OCI-LY3 (cell line): ENCODE results near the gene OSBPL8.

Experiments used
- EZH2phosphoT487 ChIP-seq: fragments of 200-600 bp; shearing (Covaris generic); IDR thresholded peaks from 2 replicates; pipeline ENCODE4 v1.6.1; 2018; ENCODE audit warnings: antibody characterized with exemption, mixed run types, low read depth
- TF ChIP-seq, protein P1 (sequence below): fragments of 200-600, 300-600 bp; sonication (generic); IDR thresholded peaks from 2 replicates; pipeline ENCODE4 v1.5.1; 2014; ENCODE audit warnings: antibody characterized with exemption, low read length, low read depth

- TF ChIP-seq, protein P1, sequence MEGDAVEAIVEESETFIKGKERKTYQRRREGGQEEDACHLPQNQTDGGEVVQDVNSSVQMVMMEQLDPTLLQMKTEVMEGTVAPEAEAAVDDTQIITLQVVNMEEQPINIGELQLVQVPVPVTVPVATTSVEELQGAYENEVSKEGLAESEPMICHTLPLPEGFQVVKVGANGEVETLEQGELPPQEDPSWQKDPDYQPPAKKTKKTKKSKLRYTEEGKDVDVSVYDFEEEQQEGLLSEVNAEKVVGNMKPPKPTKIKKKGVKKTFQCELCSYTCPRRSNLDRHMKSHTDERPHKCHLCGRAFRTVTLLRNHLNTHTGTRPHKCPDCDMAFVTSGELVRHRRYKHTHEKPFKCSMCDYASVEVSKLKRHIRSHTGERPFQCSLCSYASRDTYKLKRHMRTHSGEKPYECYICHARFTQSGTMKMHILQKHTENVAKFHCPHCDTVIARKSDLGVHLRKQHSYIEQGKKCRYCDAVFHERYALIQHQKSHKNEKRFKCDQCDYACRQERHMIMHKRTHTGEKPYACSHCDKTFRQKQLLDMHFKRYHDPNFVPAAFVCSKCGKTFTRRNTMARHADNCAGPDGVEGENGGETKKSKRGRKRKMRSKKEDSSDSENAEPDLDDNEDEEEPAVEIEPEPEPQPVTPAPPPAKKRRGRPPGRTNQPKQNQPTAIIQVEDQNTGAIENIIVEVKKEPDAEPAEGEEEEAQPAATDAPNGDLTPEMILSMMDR, result no peak
- TF ChIP-seq EZH2phosphoT487, result no peak
These were observed 134.6 kb downstream of the OSBPL8 start for GRCh38 chr12:76424941-76425340.
